A549 treated with AZD9567 at 1 μM for 4 hours (cell line): ENCODE results near the gene ARMCX5. TPM values are rescaled to one million over a fixed set of nuclear protein-coding genes. Genes with fewer than 3 reads are reported as not detected.

Experiments used
- total RNA-seq: library from RNA; stranded (reverse); fragments of 200-300 nt; extraction: Qiagen RNA extraction; gene quantifications from 5 replicates; pipeline ENCODE4 v1.2.3, GENCODE V29; 2022; ENCODE audit not compliant: insufficient read depth

Gene ARMCX5
- 8.4 to 9.2 TPM (median 9.1 TPM) in 5 replicates for total RNA-seq

DNA sequence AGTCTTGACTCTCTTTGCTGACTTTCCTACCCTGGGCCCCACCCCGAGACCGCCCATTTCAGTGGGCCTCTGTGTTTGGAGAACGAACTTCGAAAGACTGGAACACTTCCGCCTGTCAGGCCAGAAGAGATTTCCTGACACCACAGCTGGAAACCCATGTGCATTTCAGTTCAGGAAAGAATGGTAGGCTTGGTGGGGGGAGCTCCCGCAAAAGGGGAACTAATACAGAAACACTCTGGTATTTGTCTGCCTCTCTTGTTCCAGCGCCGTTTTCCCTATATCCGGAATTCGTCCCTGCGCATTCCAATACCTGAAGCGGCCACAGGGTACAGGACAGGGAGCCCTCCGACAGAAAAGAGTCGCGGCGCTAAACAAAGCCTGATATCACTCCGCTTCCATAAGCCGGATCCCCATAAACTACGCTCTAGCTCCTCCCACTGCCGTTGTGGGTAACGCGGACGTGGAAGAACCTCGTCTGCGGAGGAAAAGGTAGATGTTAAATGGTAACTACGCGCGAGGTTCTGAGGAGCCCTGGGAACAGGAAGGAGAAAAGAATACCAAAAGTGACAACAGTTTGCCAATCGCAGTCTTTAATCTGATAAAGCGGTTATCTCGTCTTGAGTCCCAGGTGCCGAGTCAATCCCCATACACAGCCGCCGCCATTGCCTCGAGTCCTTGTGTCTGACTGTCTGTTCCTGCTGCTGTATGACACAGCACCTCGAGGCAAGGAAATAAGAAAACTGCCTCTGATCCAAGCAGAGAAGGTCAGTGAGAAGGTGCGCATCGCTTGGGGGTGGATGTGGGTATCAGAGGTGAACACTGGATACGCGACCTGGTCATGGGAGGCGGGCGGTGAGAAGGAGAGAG lies at the start of gene ARMCX5:
Gene ARMCX5 (plus strand): TSS at position 432 of the 867 bp plus-strand sequence. CDS start 2,627 bp downstream, outside the sequence.

DNA sequence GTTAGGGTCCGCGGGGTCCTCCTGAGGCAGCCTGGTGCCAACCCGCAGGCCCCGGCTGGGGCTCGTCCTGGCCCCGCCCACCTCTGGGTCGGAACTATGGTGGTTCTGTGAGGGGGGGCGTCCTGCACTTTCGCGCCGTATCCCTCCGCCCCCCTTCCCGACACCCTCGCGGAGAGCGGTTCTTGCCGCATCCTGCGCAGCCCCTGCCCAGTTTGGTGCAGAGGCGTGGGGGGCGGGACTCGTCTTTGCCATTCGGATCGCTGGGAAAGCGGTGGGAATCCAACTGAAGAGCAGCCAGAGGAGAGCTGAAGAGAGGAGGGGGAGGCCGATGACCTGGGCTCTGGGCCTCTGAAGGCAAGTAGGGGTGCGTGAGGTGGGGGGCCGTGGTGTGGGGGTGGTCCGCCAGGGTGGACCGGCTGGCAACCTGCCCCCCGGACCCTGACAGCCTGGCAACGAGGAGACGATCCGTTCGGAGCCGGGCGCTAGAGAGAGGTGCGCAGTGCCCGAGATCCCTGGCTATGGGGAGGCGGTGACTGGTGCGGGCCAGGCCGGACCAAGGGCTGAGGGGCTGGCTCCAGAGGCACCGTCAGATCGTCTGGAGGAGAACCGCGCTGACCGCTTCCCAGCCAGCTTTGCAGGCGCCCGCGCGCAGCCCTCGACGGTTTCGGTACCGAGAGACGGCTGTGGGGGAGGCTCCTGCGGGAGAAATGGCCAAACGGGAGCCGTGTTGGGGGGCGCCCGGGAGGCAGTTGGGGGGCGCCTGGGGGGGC lies 52.1 kb downstream of the ARMCX5 start, which contains the start of gene GPRASP1:
Gene GPRASP1 (plus strand): TSS at position 242 of the 770 bp plus-strand sequence. CDS start 2,431 bp downstream, outside the sequence.

Other genes with a start within 250 kb of the ARMCX5 start
- not detected in 5 replicates for gene NXF2B, start 159.5 kb upstream of the ARMCX5 start, total RNA-seq
- gene TCP11X2, start 127.7 kb upstream of the ARMCX5 start, total RNA-seq, result not detected in 5 replicates
- 0.31 to 0.78 TPM (median 0.63 TPM) in 4 of 5 replicates, not detected in the other for gene TMSB15A, start 82.8 kb upstream of the ARMCX5 start, total RNA-seq
- 0.28 to 0.43 TPM (median 0.37 TPM) in 4 of 5 replicates, not detected in the other for gene GPRASP1, start 52.0 kb downstream of the ARMCX5 start, total RNA-seq
- gene GPRASP2, start 112.9 kb downstream of the ARMCX5 start, total RNA-seq, result 3.9 to 4.8 TPM (median 4.1 TPM) in 5 replicates
- 2.3 to 2.8 TPM (median 2.5 TPM) in 5 replicates for gene GPRASP3, start 121.2 kb downstream of the ARMCX5 start, total RNA-seq